GM12892 (cell line): ENCODE data around the gene TNFRSF1A.

ENCODE experiments used
- POLR2A ChIP-seq: IDR thresholded peaks from 2 replicates; pipeline ENCODE4 v1.6.1; 2011; ENCODE audit warnings: low read depth, low read length, control low read depth
- POLR2AphosphoS5 ChIP-seq: IDR thresholded peaks from 2 replicates; pipeline ENCODE4 v1.6.1; 2011; ENCODE audit warnings: low read depth, low read length, control low read depth
- TAF1 ChIP-seq: IDR thresholded peaks from 2 replicates; pipeline ENCODE4 v1.6.1; 2011; ENCODE audit warnings: low read depth, mild to moderate bottlenecking, control low read depth, low read length, borderline replicate concordance

GRCh38 chr12:6356374-6356820 is 14.5 kb upstream of the TNFRSF1A start:
- TF ChIP-seq POLR2A (no peak), TAF1 (no peak), POLR2AphosphoS5 (no peak)
